Upper lobe of left lung (tissue), 4 donors: ENCODE data around the gene TEX264.

ENCODE experiments used
- CTCF ChIP-seq, 6 experiments: fragments of 450-650 bp in 4 of 6; fragments of 200-600 bp in 2 of 6; sonication (generic) in 2 of 6; IDR thresholded peaks; one replicate each; pipeline ENCODE4 v1.5.1; 2016 to 2019; ENCODE audit warnings: antibody characterized with exemption in 6 of 6
- EP300 ChIP-seq, 4 donors: sonication (generic); formaldehyde crosslinking; IDR thresholded peaks; one replicate each; pipeline ENCODE4 v1.5.1; 2017; ENCODE audit warnings: antibody characterized with exemption in 4 of 4, control low read depth in 2 of 4
- POLR2A ChIP-seq, 4 donors: fragments of 450-650 bp; IDR thresholded peaks; one replicate each; pipeline ENCODE4 v1.5.1; 2016 to 2017; ENCODE audit warnings: antibody characterized with exemption in 4 of 4, mild to moderate bottlenecking in 2 of 4
- POLR2AphosphoS5 ChIP-seq, 2 donors: sonication (generic); formaldehyde crosslinking; IDR thresholded peaks; one replicate each; pipeline ENCODE4 v1.5.1; 2017; ENCODE audit warnings: antibody characterized with exemption in 2 of 2

GRCh38 chr3:51622868-51623267 lies 48.2 kb upstream of the TEX264 start:
- TF ChIP-seq CTCF (IDR thresholded peaks at IDR 0.05), result no peak
- no peak for TF ChIP-seq POLR2A (IDR thresholded peaks at IDR 0.05)
- no peak for TF ChIP-seq POLR2AphosphoS5 (IDR thresholded peaks at IDR 0.05)
- TF ChIP-seq EP300 (IDR thresholded peaks at IDR 0.05), result no peak
